GM21526 (cell line): ENCODE results near the gene OGDHL.

Experiments
- ATAC-seq: cut with Tn5 transposase; IDR thresholded peaks from one replicate; pipeline ENCODE4 v1.9.1; 2021; ENCODE audit warnings: moderate library complexity; ENCODE audit not compliant: unreplicated experiment, low FRiP score

Gene OGDHL

DNA sequence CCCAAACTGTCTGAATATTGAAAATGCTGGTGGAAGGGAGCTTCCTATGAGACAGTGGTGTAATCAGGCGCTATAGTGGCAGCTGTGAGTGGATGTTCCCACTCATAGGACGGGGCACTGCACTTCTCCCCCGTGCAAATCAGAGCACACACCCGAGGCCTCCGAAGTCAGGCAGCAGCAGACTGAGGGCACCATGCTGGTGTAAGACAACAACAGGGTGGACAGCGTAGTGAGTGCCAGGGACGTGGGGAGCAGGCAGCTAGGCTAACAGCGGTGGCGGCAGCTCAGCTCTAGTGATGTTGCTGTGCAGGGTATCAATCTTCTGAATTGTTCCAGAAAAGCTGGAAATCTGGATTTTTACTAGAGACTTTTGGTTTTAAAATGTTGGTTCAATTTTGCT, 63.4 kb downstream of the OGDHL start:
- ATAC-seq = no peak

DNA sequence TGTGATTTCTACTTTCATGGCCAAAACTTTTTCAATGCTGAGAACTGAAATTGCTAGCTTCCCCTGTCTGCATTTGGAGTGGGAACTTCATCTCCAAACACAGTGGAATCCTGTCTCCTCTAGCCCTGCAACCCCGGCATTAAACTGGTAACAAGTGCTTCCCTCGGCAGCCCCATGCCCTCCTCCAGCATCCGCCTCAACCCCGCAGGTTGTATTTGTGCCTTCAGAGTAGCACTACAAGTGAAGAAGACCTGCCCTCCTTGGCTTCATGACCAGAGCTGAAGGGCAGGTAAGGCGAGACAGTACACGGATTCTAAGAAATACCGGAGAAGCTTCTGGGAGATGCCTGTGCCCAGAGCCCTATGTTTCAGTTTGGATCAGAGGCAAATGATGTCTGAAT, 65.8 kb downstream of the OGDHL start:
- no peak for ATAC-seq

DNA sequence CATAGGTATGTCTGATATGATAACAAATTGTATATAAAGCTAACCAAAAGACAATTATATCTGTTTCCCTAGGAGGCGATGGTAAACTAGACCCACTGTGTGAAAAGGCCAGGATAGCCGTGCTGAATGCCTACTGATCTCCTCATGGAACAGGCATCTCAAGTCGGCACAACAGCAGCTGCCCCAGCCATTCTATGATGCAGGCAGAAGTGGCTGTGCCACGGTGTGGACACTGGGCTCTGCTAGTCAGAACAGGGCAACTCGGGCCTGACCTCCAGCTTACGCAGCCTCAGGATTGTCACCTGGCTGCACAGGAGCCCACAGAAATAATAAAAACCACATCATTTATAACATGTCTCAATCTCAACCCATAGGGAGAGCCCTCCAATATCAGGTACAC, 67.7 kb downstream of the OGDHL start:
- ATAC-seq = no peak

DNA sequence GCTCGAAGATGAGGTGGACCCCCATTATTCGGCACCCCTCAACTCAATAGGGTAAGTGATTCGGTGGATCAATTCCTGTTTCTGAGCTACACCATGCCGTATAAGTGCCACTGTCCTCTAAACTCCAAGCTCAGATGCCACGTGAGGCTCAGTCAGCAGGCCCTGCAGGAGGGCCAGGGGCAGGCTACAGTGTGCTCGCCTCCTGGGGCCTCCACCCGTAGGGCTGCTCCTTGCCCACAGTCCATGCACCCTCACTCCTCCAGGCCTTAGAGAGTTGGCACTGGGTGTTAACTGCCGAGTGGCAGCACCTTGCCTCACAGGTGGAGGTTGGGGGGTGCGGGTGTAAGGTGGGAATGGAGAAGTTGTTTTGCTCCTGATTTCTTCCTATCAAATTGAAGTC, 70.5 kb downstream of the OGDHL start:
- ATAC-seq = no peak

DNA sequence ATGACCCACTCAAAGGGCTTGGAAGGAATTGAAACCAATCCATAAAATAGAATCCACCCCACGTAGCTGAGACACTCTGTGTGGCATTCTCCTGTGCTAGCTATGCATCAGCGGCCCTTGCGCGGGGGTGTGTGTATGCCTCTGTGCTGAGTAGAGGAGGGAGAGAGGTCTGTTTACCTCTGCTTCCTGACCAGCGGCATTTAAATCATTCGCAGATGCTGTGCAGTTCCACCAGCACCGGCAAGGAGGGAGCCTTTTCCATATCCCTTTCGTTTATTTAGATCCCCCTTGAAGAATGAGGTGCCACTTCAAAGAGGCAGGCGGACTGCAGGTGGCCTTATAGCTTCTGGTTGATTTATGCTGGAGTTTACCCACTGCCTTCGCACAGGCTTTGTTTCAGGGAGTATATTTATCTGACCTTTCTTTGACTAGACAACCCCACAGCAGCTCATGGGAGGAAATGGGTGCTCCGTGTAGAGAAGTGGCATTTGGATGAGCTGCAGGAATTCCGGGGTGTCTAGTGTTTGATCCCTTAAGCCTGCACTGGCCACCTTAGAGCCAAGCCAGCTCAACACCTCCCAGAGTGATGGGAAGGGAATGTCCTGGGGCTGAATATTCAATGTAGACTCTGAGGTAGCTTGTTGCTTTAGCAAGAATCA, 71.3 kb downstream of the OGDHL start:
- ATAC-seq = no peak

DNA sequence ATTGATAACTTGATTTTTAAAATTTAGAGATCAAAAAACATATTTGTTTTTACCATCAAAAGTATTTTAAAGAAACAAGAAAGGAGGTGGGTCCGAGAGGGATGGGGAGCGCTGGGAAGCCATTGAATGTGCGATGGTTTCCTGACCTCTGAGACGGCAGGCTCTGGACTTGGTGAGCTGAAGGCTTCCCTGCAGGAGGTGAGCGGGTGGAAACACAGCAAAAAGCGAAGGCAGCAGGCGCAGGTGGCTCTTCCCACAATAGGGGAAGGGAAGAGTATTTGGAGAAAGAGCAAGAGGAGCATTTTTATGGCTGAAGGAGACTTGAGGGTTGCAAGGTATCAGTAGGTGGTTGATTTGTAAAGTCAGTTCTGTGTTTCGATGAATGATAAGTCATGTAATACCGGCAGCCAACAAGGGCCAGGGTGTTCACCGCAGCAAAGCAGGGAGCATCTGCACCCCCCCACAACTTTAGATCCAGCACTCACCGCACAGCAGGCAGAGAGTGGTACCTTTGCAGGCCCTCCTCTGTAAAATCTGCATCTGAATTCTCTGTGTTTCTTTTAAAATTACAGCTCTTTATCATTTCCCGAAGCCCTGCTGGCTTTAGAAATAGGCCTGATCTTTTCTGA, 72.1 kb downstream of the OGDHL start:
- ATAC-seq = no peak

GRCh38 chr10:49688920-49689319, 73.2 kb downstream of the OGDHL start:
- ATAC-seq = no peak

DNA sequence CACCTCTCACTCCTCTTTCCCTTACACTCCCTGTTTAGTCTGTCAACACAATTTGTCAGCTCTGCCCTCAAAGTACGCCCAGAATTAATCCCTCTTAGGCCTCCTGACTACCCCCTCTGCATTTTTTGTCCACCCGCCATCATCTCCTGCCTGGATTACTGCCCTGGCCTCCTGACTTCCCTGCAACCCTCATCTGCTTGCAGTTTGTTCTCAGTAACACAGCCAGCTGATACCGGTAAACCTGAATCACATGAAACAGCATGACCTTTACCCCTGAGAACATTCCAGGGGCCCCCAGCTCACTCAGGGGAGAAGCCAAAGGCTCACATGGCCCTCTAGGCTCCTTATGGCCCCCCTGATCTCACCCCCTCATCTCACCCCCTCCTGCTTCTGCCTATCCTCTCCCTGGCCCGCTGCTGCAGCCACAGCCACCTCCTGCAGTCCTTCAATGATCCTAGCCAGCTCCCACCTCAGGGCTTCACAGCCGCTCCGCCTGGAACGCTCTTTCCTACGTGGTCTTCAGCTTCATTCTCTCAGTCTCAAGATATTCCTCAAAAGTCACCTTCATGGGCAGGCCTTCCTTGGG, 73.8 kb downstream of the OGDHL start:
- ATAC-seq = no peak

DNA sequence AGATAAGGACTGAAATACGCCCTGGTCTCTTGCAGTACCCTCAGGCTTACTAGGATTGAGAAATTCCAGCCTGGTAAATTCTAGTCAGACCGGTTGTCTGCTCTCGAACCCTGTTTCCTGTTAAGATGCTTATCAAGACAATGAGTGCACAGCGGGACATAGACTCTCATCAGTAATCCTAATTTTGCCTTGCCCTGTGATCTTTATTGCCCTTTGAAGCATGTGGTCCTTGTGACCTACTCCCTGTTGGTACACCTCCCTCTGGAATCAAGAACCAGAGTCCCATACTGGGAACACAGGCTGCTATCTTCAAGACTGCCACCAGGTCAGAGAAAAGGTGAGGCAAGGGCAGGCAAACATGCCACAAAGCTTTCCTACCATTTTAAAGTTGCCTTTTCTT, 75.5 kb downstream of the OGDHL start:
- no peak for ATAC-seq
